ENCODE measurements around the gene NR2F1-AS1.
"Not testable (repeated sequence)": the region's sequence is repeated elsewhere in the genome, so short reads cannot be mapped to it uniquely, and the experiment has no call there.

The NR2F1-AS1 gene

DNA sequence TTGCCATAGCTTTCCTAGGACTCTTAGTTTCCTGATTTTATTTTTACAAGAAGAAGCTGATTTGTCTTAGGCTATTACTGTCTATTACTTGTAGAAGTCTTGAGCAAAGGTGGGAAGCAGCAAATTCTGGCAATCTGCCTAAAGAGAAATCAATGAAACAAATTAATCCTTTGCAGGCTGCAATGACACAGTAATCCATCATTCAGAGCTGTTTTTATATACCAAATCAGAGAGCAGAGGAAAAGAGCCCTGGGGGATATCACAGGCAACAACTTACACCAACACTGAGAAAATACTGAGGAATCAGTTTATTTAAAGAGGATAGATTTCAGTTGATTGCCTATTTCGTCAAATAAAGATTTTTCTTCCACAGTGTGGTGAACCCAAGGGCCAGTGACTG, 13.6 kb downstream of the NR2F1-AS1 start:
- Histone ChIP-seq H3K4me3 (ENCODE audit: low read depth, low read length) (no peak overlapping the region), H3K9me3 (ENCODE audit: severe bottlenecking) (peaks cover 5% of the 10 kb centered on the region), H3K27ac (no peak overlapping the region), H3K36me3 (no peaks in the 10 kb centered on the region), H3K27me3 (ENCODE audit: insufficient read depth, low read depth, severe bottlenecking) (peaks cover 10% of the 10 kb centered on the region)
- no peak for DNase-seq
- TF ChIP-seq, protein P1, sequence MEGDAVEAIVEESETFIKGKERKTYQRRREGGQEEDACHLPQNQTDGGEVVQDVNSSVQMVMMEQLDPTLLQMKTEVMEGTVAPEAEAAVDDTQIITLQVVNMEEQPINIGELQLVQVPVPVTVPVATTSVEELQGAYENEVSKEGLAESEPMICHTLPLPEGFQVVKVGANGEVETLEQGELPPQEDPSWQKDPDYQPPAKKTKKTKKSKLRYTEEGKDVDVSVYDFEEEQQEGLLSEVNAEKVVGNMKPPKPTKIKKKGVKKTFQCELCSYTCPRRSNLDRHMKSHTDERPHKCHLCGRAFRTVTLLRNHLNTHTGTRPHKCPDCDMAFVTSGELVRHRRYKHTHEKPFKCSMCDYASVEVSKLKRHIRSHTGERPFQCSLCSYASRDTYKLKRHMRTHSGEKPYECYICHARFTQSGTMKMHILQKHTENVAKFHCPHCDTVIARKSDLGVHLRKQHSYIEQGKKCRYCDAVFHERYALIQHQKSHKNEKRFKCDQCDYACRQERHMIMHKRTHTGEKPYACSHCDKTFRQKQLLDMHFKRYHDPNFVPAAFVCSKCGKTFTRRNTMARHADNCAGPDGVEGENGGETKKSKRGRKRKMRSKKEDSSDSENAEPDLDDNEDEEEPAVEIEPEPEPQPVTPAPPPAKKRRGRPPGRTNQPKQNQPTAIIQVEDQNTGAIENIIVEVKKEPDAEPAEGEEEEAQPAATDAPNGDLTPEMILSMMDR (IDR thresholded peaks at IDR 0.05; ENCODE audit: low read depth, low read length): no peak

DNA sequence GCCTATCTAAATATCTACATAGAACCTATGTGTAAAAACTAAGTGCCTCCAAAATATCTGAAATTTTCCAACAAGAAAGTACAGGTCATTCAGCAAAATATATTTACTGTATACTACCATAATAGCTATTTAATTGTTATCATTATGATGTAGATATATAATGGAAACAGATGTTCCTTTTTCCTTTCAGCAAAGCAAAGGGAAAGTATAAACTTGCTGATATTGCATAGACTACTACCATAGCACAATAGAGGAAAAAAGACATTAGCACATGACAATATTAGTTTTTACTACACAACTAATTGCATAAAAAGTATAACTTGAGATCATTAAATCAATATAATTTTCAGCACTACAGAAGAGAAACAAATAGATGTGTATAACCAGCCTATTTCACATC, 14.9 kb downstream of the NR2F1-AS1 start:
- no peaks in the 10 kb centered on the region for H3K9me3 ChIP-seq (ENCODE audit: severe bottlenecking)
- DNase-seq: no peak
- TF ChIP-seq, protein P1 (IDR thresholded peaks at IDR 0.05; ENCODE audit: low read depth, low read length): no peak
- no peak overlapping the region for H3K27ac ChIP-seq
- no peaks in the 10 kb centered on the region for H3K36me3 ChIP-seq
- no peak overlapping the region for H3K4me3 ChIP-seq (ENCODE audit: low read depth, low read length)
- H3K27me3 ChIP-seq (ENCODE audit: insufficient read depth, low read depth, severe bottlenecking): no peaks in the 10 kb centered on the region

DNA sequence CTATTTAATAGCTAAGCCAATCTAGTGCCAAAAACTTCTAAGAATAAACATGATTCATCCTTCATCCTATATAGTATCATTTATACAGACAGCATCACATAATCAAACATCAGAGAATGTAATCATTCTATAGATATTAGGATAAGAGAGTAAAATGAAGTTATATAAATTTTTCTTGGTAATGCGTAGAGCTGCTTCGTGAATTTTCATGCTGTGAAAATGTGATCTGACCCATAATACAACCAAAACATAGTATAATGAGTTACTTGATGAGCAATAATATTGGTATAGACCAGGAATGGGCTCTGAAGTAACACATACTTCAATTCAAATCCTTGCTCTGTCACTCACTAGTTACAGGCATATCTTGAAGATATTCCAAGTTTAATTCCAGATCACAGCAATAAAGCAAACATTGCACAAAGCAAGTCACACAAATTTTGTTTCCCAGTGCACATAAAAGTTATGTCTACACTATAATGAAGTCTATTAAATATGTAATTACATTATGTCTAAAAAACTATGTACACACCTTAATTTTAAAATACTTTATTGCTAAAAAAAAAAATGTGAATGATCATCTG, 23.9 kb downstream of the NR2F1-AS1 start:
- TF ChIP-seq, protein P1 (IDR thresholded peaks at IDR 0.05; ENCODE audit: low read depth, low read length): no peak
- Histone ChIP-seq H3K27me3 (ENCODE audit: insufficient read depth, low read depth, severe bottlenecking) (no peaks in the 10 kb centered on the region), H3K36me3 (no peaks in the 10 kb centered on the region), H3K27ac (no peak overlapping the region), H3K4me3 (ENCODE audit: low read depth, low read length) (no peak overlapping the region), H3K9me3 (ENCODE audit: severe bottlenecking) (no peaks in the 10 kb centered on the region)
- DNase-seq: no peak

DNA sequence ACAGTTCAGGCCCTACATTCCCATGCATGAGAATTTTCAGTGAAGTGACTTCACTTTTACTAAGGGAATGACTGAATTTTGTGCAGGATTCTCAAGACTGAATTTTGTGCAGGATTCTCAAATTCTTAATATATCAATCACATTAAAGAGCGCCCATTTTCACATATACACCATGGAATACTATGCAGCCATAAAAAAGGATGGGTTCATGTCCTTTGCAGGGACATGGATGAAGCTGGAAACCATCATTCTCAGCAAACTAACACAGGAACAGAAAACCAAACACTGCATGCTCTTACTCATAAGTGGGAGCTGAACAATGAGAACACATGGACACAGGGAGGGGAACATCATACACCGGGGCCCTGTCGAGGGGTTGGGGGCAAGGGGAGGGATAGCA, 31.4 kb downstream of the NR2F1-AS1 start:
- not testable (repeated sequence) for DNase-seq; H3K27ac ChIP-seq; H3K36me3 ChIP-seq; H3K27me3 ChIP-seq (ENCODE audit: insufficient read depth, low read depth, severe bottlenecking); H3K9me3 ChIP-seq (ENCODE audit: severe bottlenecking); H3K4me3 ChIP-seq (ENCODE audit: low read depth, low read length)

DNA sequence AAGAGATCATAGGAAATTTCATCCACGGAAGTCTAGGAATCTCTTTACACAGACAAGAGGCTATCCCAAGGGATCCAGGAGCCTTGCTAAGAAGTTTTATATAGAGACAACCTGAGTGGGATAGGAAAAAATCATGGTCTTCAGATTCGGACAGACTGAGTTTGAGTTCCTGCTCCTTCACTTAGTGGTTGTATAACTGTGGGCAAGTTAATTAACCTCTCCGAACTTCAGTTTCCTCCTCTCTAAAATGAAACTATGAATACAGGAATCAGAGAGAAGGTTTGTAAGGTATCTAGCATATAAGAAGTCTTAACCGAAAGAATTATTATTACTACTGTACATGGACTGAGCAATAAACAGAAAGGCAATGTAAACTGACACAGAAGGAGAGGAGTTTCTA, 35.1 kb downstream of the NR2F1-AS1 start:
- Histone ChIP-seq H3K27ac (no peak overlapping the region), H3K36me3 (no peaks in the 10 kb centered on the region), H3K4me3 (ENCODE audit: low read depth, low read length) (no peak overlapping the region), H3K9me3 (ENCODE audit: severe bottlenecking) (no peaks in the 10 kb centered on the region), H3K27me3 (ENCODE audit: insufficient read depth, low read depth, severe bottlenecking) (no peaks in the 10 kb centered on the region)
- TF ChIP-seq, protein P1 (IDR thresholded peaks at IDR 0.05; ENCODE audit: low read depth, low read length): no peak
- DNase-seq: no peak

DNA sequence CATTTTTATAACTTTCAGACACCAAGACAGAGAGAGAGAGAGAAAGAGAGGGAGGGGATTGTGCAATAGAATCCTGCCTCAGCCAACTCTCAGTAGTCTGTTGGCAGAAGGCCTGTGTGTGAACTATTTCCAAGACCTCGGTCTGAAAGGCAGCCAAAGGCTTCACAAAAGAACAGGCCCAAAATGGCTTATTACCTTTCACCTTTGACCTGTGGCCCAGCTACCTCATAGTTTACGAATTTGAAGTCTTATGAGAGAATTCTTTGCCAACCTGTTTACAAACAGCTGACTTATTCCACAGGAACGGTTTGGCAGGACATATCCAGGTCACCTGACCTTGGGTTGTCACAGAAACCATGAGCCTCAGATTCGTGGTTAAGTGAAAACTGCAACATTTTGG, 48.6 kb downstream of the NR2F1-AS1 start:
- H3K4me3 ChIP-seq (ENCODE audit: low read depth, low read length): no peak overlapping the region
- DNase-seq: no peak
- no peak overlapping the region for H3K27ac ChIP-seq
- H3K36me3 ChIP-seq: no peaks in the 10 kb centered on the region
- TF ChIP-seq, protein P1 (IDR thresholded peaks at IDR 0.05; ENCODE audit: low read depth, low read length): no peak
- H3K27me3 ChIP-seq (ENCODE audit: insufficient read depth, low read depth, severe bottlenecking): no peaks in the 10 kb centered on the region
- no peaks in the 10 kb centered on the region for H3K9me3 ChIP-seq (ENCODE audit: severe bottlenecking)

DNA sequence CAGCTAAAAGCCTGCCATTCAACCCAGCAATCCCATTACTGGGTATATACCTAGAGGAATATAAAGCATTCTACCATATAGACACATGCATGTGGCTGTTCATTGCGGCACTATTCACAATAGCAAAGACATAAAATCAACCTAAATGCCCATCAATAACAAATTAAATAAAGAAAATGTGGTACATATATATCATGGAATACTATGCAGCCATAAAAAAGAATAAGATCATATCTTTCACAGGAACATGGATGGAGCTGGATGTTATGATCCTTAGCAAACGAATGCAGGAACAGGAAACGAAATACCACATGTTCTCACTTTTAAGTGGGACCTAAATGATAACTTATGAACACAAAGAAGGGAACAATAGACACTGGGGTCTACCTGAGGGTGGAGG, 59.2 kb downstream of the NR2F1-AS1 start:
- H3K27ac ChIP-seq: not testable (repeated sequence)

More for the DNA sequence above, 59.2 kb downstream of the NR2F1-AS1 start:
- not testable (repeated sequence) for H3K27me3 ChIP-seq (ENCODE audit: insufficient read depth, low read depth, severe bottlenecking); H3K9me3 ChIP-seq (ENCODE audit: severe bottlenecking); H3K4me3 ChIP-seq (ENCODE audit: low read depth, low read length); H3K36me3 ChIP-seq; DNase-seq
